Neural crest cell (in vitro differentiated cells): Measurements from ENCODE around the gene B4GALT2. TPM values are rescaled to one million over a fixed set of nuclear protein-coding genes. Genes with fewer than 3 reads are reported as not detected.
A peak's percentile ranks its signal among the peaks of the same experiment; 100 is the strongest.

Experiments
- DNase-seq: peaks from one replicate; pipeline ENCODE4 v3.0.0; 2021; ENCODE audit warnings: low read depth, mixed read lengths, low spot score
- H3K27ac Mint-ChIP-seq: one replicate; pipeline ENCODE4 v1.8.0; 2021; ENCODE audit warnings: mild to moderate bottlenecking, mixed read lengths; ENCODE audit not compliant: unreplicated experiment
- H3K27me3 Mint-ChIP-seq: 2 replicates; pipeline ENCODE4 v1.8.0; 2021; ENCODE audit warnings: low read depth, mild to moderate bottlenecking, mixed read lengths
- H3K36me3 Mint-ChIP-seq: 2 replicates; pipeline ENCODE4 v1.8.0; 2021; ENCODE audit warnings: low read depth, mild to moderate bottlenecking, mixed read lengths
- H3K4me1 Mint-ChIP-seq: 2 replicates; pipeline ENCODE4 v1.8.0; 2021; ENCODE audit warnings: mixed read lengths
- H3K4me3 Mint-ChIP-seq: one replicate; pipeline ENCODE4 v1.8.0; 2021; ENCODE audit warnings: mild to moderate bottlenecking, mixed read lengths
- H3K9me3 Mint-ChIP-seq: 2 replicates; pipeline ENCODE4 v1.8.0; 2021; ENCODE audit warnings: mixed read lengths
- CTCF ChIP-seq: fragments of 200-600 bp; sonication (generic); conservative IDR thresholded peaks from 2 replicates; pipeline ENCODE4 v1.5.0; 2021; ENCODE audit warnings: antibody characterized with exemption, mild to moderate bottlenecking
- total RNA-seq: library from RNA; stranded (reverse); gene quantifications from 2 replicates; pipeline ENCODE4 v1.2.1, GENCODE V29; 2021

B4GALT2 gene
- total RNA-seq, 1 donor from 2014 or later, result 88.7 TPM

- H3K27ac Mint-ChIP-seq, result no peak overlapping the region
- no peak overlapping the region for H3K4me3 Mint-ChIP-seq
- DNase-seq, result no peak
- peaks cover 20% of the 10 kb centered on the region for H3K4me1 Mint-ChIP-seq
- H3K9me3 Mint-ChIP-seq, result no peaks in the 10 kb centered on the region
- H3K36me3 Mint-ChIP-seq, result no peaks in the 10 kb centered on the region
- no peaks in the 10 kb centered on the region for H3K27me3 Mint-ChIP-seq
- TF ChIP-seq CTCF, result no peak
These were observed 42.1 kb downstream of the B4GALT2 start for GRCh38 chr1:44021156-44021555.

- peak overlapping the region; percentile 76 for H3K27ac Mint-ChIP-seq
- no peak for TF ChIP-seq CTCF
- no peaks in the 10 kb centered on the region for H3K27me3 Mint-ChIP-seq
- H3K9me3 Mint-ChIP-seq, result no peaks in the 10 kb centered on the region
- peaks cover 14% of the 10 kb centered on the region for H3K4me1 Mint-ChIP-seq
- H3K4me3 Mint-ChIP-seq, result no peak overlapping the region
- no peaks in the 10 kb centered on the region for H3K36me3 Mint-ChIP-seq
- no peak for DNase-seq
These were observed 42.7 kb downstream of the B4GALT2 start for GRCh38 chr1:44021581-44022321.

- Mint-ChIP-seq H3K27me3 (no peaks in the 10 kb centered on the region), H3K27ac (peak overlapping the region; percentile 85), H3K4me3 (no peak overlapping the region), H3K4me1 (peaks cover 25% of the 10 kb centered on the region), H3K9me3 (no peaks in the 10 kb centered on the region), H3K36me3 (no peaks in the 10 kb centered on the region)
- no peak for DNase-seq
- no peak for TF ChIP-seq CTCF
These were observed 45.3 kb downstream of the B4GALT2 start for GRCh38 chr1:44024031-44024902.

GRCh38 chr1:44024903-44025525, 46.0 kb downstream of the B4GALT2 start:
- Mint-ChIP-seq H3K4me1 (peaks cover 28% of the 10 kb centered on the region), H3K4me3 (peak overlapping the region; percentile 42), H3K27me3 (no peaks in the 10 kb centered on the region), H3K9me3 (no peaks in the 10 kb centered on the region), H3K27ac (peak overlapping the region; percentile 85), H3K36me3 (no peaks in the 10 kb centered on the region)
- TF ChIP-seq CTCF, result no peak
- DNase-seq, result no peak

- no peak for DNase-seq
- Mint-ChIP-seq H3K27me3 (no peaks in the 10 kb centered on the region), H3K27ac (no peak overlapping the region), H3K4me1 (peaks cover 26% of the 10 kb centered on the region), H3K4me3 (no peak overlapping the region), H3K9me3 (no peaks in the 10 kb centered on the region), H3K36me3 (no peaks in the 10 kb centered on the region)
- TF ChIP-seq CTCF, result no peak
These were observed 46.8 kb downstream of the B4GALT2 start for GRCh38 chr1:44025816-44026215.
